Upper lobe of left lung (tissue), 6 donors: ENCODE measurements around the gene DNAJC21. TPM values are rescaled to one million over a fixed set of nuclear protein-coding genes. Genes with fewer than 3 reads are reported as not detected.

Experiments
- ATAC-seq, 2 donors: fragments of 200-7000 bp; cut with Tn5 transposase; one replicate each; pipeline ENCODE4 v1.9.1; 2022; ENCODE audit warnings: mild to moderate bottlenecking in 2 of 2, moderate library complexity in 2 of 2; ENCODE audit not compliant: low FRiP score in 2 of 2
- DNase-seq, 2 donors: peaks; one replicate each; pipeline ENCODE4 v3.0.0-alpha.2; 2019 to 2020
- H3K27ac ChIP-seq, 4 donors: fragments of 200-600 bp; sonication (generic); one replicate each; pipeline ENCODE4 v1.5.1; 2016 to 2019
- H3K27me3 ChIP-seq, 4 donors: fragments of 200-600 bp; sonication (generic); one replicate each; pipeline ENCODE4 v1.5.1; 2017 to 2019
- H3K36me3 ChIP-seq, 4 donors: fragments of 200-600 bp; sonication (generic); one replicate each; pipeline ENCODE4 v1.5.1; 2016 to 2019
- H3K4me1 ChIP-seq, 4 donors: fragments of 200-600 bp; sonication (generic); one replicate each; pipeline ENCODE4 v1.5.1; 2018 to 2019
- H3K4me3 ChIP-seq, 4 donors: fragments of 200-600 bp; sonication (generic); one replicate each; pipeline ENCODE4 v1.5.1; 2017 to 2019; ENCODE audit warnings: mild to moderate bottlenecking in 2 of 4, moderate library complexity in 1 of 4
- H3K9me3 ChIP-seq, 4 donors: fragments of 200-600 bp; sonication (generic); one replicate each; pipeline ENCODE4 v1.5.1; 2018 to 2019
- CTCF ChIP-seq, 6 experiments: fragments of 450-650 bp in 4 of 6; fragments of 200-600 bp in 2 of 6; sonication (generic) in 2 of 6; IDR thresholded peaks; one replicate each; pipeline ENCODE4 v1.5.1; 2016 to 2019; ENCODE audit warnings: antibody characterized with exemption in 6 of 6
- EP300 ChIP-seq, 4 donors: sonication (generic); formaldehyde crosslinking; IDR thresholded peaks; one replicate each; pipeline ENCODE4 v1.5.1; 2017; ENCODE audit warnings: antibody characterized with exemption in 4 of 4, control low read depth in 2 of 4
- POLR2A ChIP-seq, 4 donors: fragments of 450-650 bp; IDR thresholded peaks; one replicate each; pipeline ENCODE4 v1.5.1; 2016 to 2017; ENCODE audit warnings: antibody characterized with exemption in 4 of 4, mild to moderate bottlenecking in 2 of 4
- POLR2AphosphoS5 ChIP-seq, 2 donors: sonication (generic); formaldehyde crosslinking; IDR thresholded peaks; one replicate each; pipeline ENCODE4 v1.5.1; 2017; ENCODE audit warnings: antibody characterized with exemption in 2 of 2
- WGBS, 2 donors: methylation state at CpG; one replicate each; pipeline ENCODE4 v1.1.5; 2017 to 2018; 5-methylcytosine and 5-hydroxymethylcytosine counted together
- total RNA-seq, 6 donors: library from RNA; depleted of rRNA in 4 of 6; stranded (reverse); fragments of >200 nt in 4 of 6; gene quantifications; one replicate each; pipeline versions ENCODE4 v1.1.0 to v1.2.1, GENCODE V29; 2016 to 2021
- donor health status: DM: no; HTN: no; CAD: no; lungs with moderate emphysema.
- donor health status: DM: no; HTN: yes; CAD: no; lungs with severe emphysema.

The DNAJC21 gene
- total RNA-seq, 6 donors from 2014 or later: 41.2 to 93.2 (median 46.3) TPM

GRCh38 chr5:34891981-34892380 is 37.4 kb upstream of the DNAJC21 start:
- ATAC-seq: peak in 1 of 2 donors; percentile 56
- H3K4me3 ChIP-seq: no peak overlapping the region
- DNase-seq: no peak

GRCh38 chr5:34892414-34892813 is 36.9 kb upstream of the DNAJC21 start:
- WGBS, 2 donors: 87 to 89% methylated on average over 6 of the region's 6 CpGs
- H3K9me3 ChIP-seq: no peaks in the 10 kb centered on the region
- no peaks in the 10 kb centered on the region for H3K36me3 ChIP-seq
- ATAC-seq: no peak
- H3K27ac ChIP-seq: no peak overlapping the region
- no peak for DNase-seq
- H3K4me3 ChIP-seq: no peak overlapping the region
- H3K27me3 ChIP-seq: no peaks in the 10 kb centered on the region
- H3K4me1 ChIP-seq: no peaks in the 10 kb centered on the region
- TF ChIP-seq POLR2A (IDR thresholded peaks at IDR 0.05) (no peak), EP300 (IDR thresholded peaks at IDR 0.05) (no peak), POLR2AphosphoS5 (IDR thresholded peaks at IDR 0.05) (no peak)

More at GRCh38 chr5:34891981-34892380, 37.4 kb upstream of the DNAJC21 start:
- H3K36me3 ChIP-seq: no peaks in the 10 kb centered on the region
- H3K9me3 ChIP-seq: no peaks in the 10 kb centered on the region
- no peaks in the 10 kb centered on the region for H3K4me1 ChIP-seq
- 64 to 74% methylated on average over 5 of the region's 5 CpGs for WGBS, 2 donors
- H3K27me3 ChIP-seq: no peaks in the 10 kb centered on the region
- no peak for TF ChIP-seq EP300 (IDR thresholded peaks at IDR 0.05)
- H3K27ac ChIP-seq: no peak overlapping the region

GRCh38 chr5:34894716-34895115 is 34.6 kb upstream of the DNAJC21 start:
- Histone ChIP-seq H3K27ac (no peak overlapping the region), H3K27me3 (no peaks in the 10 kb centered on the region), H3K4me1 (no peaks in the 10 kb centered on the region), H3K4me3 (no peak overlapping the region), H3K36me3 (no peaks in the 10 kb centered on the region), H3K9me3 (no peaks in the 10 kb centered on the region)
- ATAC-seq (no peak), DNase-seq (no peak)
- WGBS, 2 donors: 97 to 100% methylated on average over 1 of the region's 1 CpG
- no peak for TF ChIP-seq CTCF (IDR thresholded peaks at IDR 0.05)
- TF ChIP-seq POLR2A (IDR thresholded peaks at IDR 0.05): no peak
- no peak for TF ChIP-seq POLR2AphosphoS5 (IDR thresholded peaks at IDR 0.05)
- TF ChIP-seq EP300 (IDR thresholded peaks at IDR 0.05): no peak

- no peaks in the 10 kb centered on the region for H3K27me3 ChIP-seq
- no peak for DNase-seq
- H3K9me3 ChIP-seq: no peaks in the 10 kb centered on the region
- H3K4me3 ChIP-seq: no peak overlapping the region
- TF ChIP-seq CTCF (IDR thresholded peaks at IDR 0.05): no peak
- TF ChIP-seq POLR2AphosphoS5 (IDR thresholded peaks at IDR 0.05): no peak
- no peak for TF ChIP-seq POLR2A (IDR thresholded peaks at IDR 0.05)
- no peak for TF ChIP-seq EP300 (IDR thresholded peaks at IDR 0.05)
- no peaks in the 10 kb centered on the region for H3K4me1 ChIP-seq
- 92 to 96% methylated on average over 2 of the region's 2 CpGs for WGBS, 2 donors
- ATAC-seq: no peak
- H3K36me3 ChIP-seq: no peaks in the 10 kb centered on the region
- no peak overlapping the region for H3K27ac ChIP-seq
These were observed 33.5 kb upstream of the DNAJC21 start for GRCh38 chr5:34895641-34896419.

- Histone ChIP-seq H3K27me3 (no peaks in the 10 kb centered on the region), H3K4me3 (no peak overlapping the region), H3K36me3 (no peaks in the 10 kb centered on the region), H3K9me3 (no peaks in the 10 kb centered on the region), H3K4me1 (no peaks in the 10 kb centered on the region), H3K27ac (no peak overlapping the region)
- ATAC-seq (no peak), DNase-seq (no peak)
- TF ChIP-seq POLR2AphosphoS5 (IDR thresholded peaks at IDR 0.05) (no peak), POLR2A (IDR thresholded peaks at IDR 0.05) (no peak), CTCF (IDR thresholded peaks at IDR 0.05) (no peak), EP300 (IDR thresholded peaks at IDR 0.05) (no peak)
These were observed 31.7 kb upstream of the DNAJC21 start for GRCh38 chr5:34897646-34898045.
